ENCODE data around the gene SEC61A1. TPM values are rescaled to one million over a fixed set of nuclear protein-coding genes. Genes with fewer than 3 reads are reported as not detected.

SEC61A1 gene
- total RNA-seq, 1 experiment from 2014 or later = 246 TPM

GRCh38 chr3:128076483-128077201 is 24.4 kb downstream of the SEC61A1 start:
- H3K9me3 ChIP-seq (ENCODE audit: control insufficient read depth, insufficient read depth, low read depth, low read length) = no peaks in the 10 kb centered on the region
- peaks cover 5% of the 10 kb centered on the region; the same call in 1 of the 2 replicates for H3K36me3 ChIP-seq (ENCODE audit: control insufficient read depth, insufficient read depth, low read length)
- ChIA-PET CTCF (no interaction called here), POLR2A (no interaction called here)
- no TSS peak for BruUV-seq (replicated peaks)
- TF ChIP-seq REST (IDR thresholded peaks at IDR 0.05; ENCODE audit: insufficient read depth in 1 of 2, low read depth in 2 of 2, low read length in 1 of 2) (no peak), CTCF (IDR thresholded peaks at IDR 0.05) (no peak)
- in situ Hi-C loops (cut with HindIII; ENCODE audit: low pct_unique_long_range_greater_than_20kb, low sequenced_read_pairs) = no loop called here
- H3K4me1 ChIP-seq (ENCODE audit: control insufficient read depth, insufficient read depth, low read length) = peaks cover 6% of the 10 kb centered on the region; the same call in 1 of the 2 replicates
- no peak overlapping the region for H3K27ac ChIP-seq (ENCODE audit: low read length)
- no peak overlapping the region for H3K4me3 ChIP-seq (ENCODE audit: low read depth in 2 of 2, low read length in 2 of 2)
- ATAC-seq (no peak), DNase-seq (ENCODE audit: low read depth, low spot score) (no peak)
- H3K27me3 ChIP-seq (ENCODE audit: control insufficient read depth, insufficient read depth, low read length) = no peaks in the 10 kb centered on the region
- intact Hi-C loops (cut with micrococcal nuclease; ENCODE audit: unreplicated experiment) = no loop called here

GRCh38 chr3:128077202-128077624 is 25.0 kb downstream of the SEC61A1 start:
- Histone ChIP-seq H3K27me3 (ENCODE audit: control insufficient read depth, insufficient read depth, low read length) (no peaks in the 10 kb centered on the region), H3K4me3 (ENCODE audit: low read depth in 2 of 2, low read length in 2 of 2) (no peak overlapping the region), H3K27ac (ENCODE audit: low read length) (no peak overlapping the region), H3K4me1 (ENCODE audit: control insufficient read depth, insufficient read depth, low read length) (peaks cover 6% of the 10 kb centered on the region; the same call in 1 of the 2 replicates), H3K9me3 (ENCODE audit: control insufficient read depth, insufficient read depth, low read depth, low read length) (no peaks in the 10 kb centered on the region), H3K36me3 (ENCODE audit: control insufficient read depth, insufficient read depth, low read length) (peaks cover 5% of the 10 kb centered on the region; the same call in 1 of the 2 replicates)
- TF ChIP-seq REST (IDR thresholded peaks at IDR 0.05; ENCODE audit: insufficient read depth in 1 of 2, low read depth in 2 of 2, low read length in 1 of 2) (no peak), SIN3A (IDR thresholded peaks at IDR 0.05; ENCODE audit: borderline replicate concordance, insufficient read depth, low read depth, low read length) (no peak), CTCF (IDR thresholded peaks at IDR 0.05) (no peak), TCF7L2 (IDR thresholded peaks at IDR 0.05; ENCODE audit: low read depth, low read length) (no peak), POLR2AphosphoS5 (IDR thresholded peaks at IDR 0.05; ENCODE audit: low read depth, low read length) (no peak)
- no TSS peak for BruUV-seq (replicated peaks)
- in situ Hi-C loops (cut with HindIII; ENCODE audit: low pct_unique_long_range_greater_than_20kb, low sequenced_read_pairs) = no loop called here
- ATAC-seq (no peak), DNase-seq (ENCODE audit: low read depth, low spot score) (no peak)
- intact Hi-C loops (cut with micrococcal nuclease; ENCODE audit: unreplicated experiment) = no loop called here
- POLR2A ChIA-PET = no interaction called here
- CTCF ChIA-PET = no interaction called here
